Subcutaneous abdominal adipose tissue (tissue), 5 donors: Measurements from ENCODE around the gene IMP4.
A peak's percentile ranks its signal among the peaks of the same experiment; 100 is the strongest.

Experiments used
- H3K27ac ChIP-seq: one replicate; pipeline ENCODE4 v1.7.0; 2013; ENCODE audit warnings: low read depth, mild to moderate bottlenecking, inconsistent platforms, low read length, moderate library complexity
- H3K27me3 ChIP-seq, 5 donors: one replicate each; pipeline ENCODE4 v1.7.0; 2013; ENCODE audit warnings: low read length in 5 of 5, inconsistent platforms in 1 of 5; ENCODE audit not compliant: control insufficient read depth in 5 of 5, insufficient read depth in 4 of 5
- H3K36me3 ChIP-seq, 5 donors: one replicate each; pipeline ENCODE4 v1.7.0; 2013; ENCODE audit warnings: low read length in 5 of 5; ENCODE audit not compliant: control insufficient read depth in 5 of 5, insufficient read depth in 5 of 5
- H3K4me1 ChIP-seq, 5 donors: one replicate each; pipeline ENCODE4 v1.7.0; 2013; ENCODE audit warnings: low read length in 5 of 5, mild to moderate bottlenecking in 3 of 5, moderate library complexity in 1 of 5; ENCODE audit not compliant: control insufficient read depth in 5 of 5, insufficient read depth in 5 of 5
- H3K4me3 ChIP-seq, 5 donors: one replicate each; pipeline ENCODE4 v1.7.0; 2013; ENCODE audit warnings: low read length in 5 of 5, low read depth in 1 of 5
- H3K9ac ChIP-seq, 5 donors: one replicate each; pipeline ENCODE4 v1.7.0; 2013; ENCODE audit warnings: low read length in 5 of 5, mild to moderate bottlenecking in 4 of 5, moderate library complexity in 3 of 5
- H3K9me3 ChIP-seq, 5 donors: one replicate each; pipeline ENCODE4 v1.7.0; 2013; ENCODE audit warnings: low read length in 5 of 5; ENCODE audit not compliant: control insufficient read depth in 5 of 5
- donor health status: healthy.
- donor health status: healthy.
- donor health status: healthy.
- donor health status: healthy.
- donor health status: healthy.

Gene IMP4

DNA sequence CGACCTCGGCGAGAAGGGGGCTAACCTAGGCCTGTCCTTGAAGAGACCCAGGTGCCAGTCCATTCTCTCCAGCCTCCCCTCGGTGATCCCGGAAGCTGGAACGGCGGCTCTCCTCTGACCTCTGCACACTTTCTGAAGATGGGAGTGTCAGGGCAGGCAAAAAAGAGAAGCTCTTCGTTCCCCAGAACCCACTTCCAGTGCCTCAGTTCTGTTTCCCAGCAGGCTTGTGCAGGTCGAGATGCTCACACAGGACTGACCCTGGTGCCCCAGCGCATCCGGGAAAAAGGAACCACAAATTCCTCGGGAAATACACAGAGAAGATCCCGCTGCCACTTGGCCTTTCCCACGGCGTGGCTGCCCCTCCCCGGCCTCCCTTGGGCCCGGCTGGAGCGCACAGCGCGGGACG is 12.5 kb downstream of the IMP4 start:
- peaks cover 0 to 6% (median 0%) of the 10 kb centered on the region in 5 donors for H3K36me3 ChIP-seq
- H3K4me1 ChIP-seq, result peaks cover 6 to 48% (median 38%) of the 10 kb centered on the region in 5 donors
- H3K27ac ChIP-seq, result peak overlapping the region; percentile 23
- H3K27me3 ChIP-seq, result no peaks in the 10 kb centered on the region
- H3K9me3 ChIP-seq, result no peaks in the 10 kb centered on the region
- peak overlapping the region; percentile 73 to 81 (median 74) for H3K4me3 ChIP-seq
- H3K9ac ChIP-seq, result peak overlapping the region; percentile 63 to 79 (median 70)

DNA sequence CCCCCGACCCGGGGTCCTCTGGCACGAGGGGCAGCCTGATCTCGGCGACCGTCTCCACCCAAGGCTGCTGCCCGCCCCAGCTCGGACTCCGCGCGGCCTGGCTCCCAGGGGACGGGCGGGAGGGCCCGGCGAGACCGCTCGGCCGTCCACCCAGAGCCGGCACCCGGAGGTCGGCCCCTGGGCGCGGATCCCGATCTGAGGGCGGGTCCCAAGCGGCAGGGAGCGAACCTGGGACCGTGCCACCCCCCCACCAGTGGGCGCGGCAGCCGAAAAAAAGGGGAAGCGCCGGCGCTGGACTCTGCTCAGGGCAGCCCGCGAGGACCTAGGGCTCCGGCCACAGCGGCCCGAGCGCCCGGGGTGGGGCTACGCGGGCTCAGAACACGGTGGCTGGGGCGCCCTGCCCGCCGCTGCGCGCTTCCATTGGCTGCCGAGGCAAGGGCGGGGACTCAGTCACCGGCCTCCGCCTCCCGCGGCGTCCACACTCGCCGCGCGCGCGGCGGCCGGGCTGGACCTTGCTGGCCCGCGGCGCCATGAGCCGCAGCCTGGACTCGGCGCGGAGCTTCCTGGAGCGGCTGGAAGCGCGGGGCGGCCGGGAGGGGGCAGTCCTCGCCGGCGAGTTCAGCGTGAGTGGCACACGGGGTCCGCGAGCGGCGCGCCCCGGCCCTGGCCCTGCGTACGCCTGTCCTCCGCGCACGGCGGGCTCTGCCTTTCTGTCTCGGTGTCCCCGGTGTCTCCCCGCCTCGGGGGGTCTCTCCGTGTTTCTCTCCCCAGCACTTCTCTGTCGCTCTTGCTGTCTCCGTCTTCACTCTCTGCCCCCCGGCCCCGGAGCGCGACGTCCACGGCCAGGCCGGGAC is 13.1 kb downstream of the IMP4 start, which contains the start of gene PTPN18:
Gene PTPN18 (plus strand): TSS at position 479 of the 854 bp plus-strand sequence. CDS start 52 bp downstream, at position 531.
- no peaks in the 10 kb centered on the region for H3K27me3 ChIP-seq
- peak within 1 kb of the TSS; percentile 63 to 84 (median 70) for H3K9ac ChIP-seq
- H3K36me3 ChIP-seq, result peaks cover 0 to 6% (median 0%) of the 10 kb centered on the region in 5 donors
- peak within 1 kb of the TSS; percentile 23 for H3K27ac ChIP-seq
- H3K4me3 ChIP-seq, result peak within 1 kb of the TSS; percentile 73 to 81 (median 77)
- H3K4me1 ChIP-seq, result peaks cover 6 to 48% (median 38%) of the 10 kb centered on the region in 5 donors
- H3K9me3 ChIP-seq, result no peaks in the 10 kb centered on the region

DNA sequence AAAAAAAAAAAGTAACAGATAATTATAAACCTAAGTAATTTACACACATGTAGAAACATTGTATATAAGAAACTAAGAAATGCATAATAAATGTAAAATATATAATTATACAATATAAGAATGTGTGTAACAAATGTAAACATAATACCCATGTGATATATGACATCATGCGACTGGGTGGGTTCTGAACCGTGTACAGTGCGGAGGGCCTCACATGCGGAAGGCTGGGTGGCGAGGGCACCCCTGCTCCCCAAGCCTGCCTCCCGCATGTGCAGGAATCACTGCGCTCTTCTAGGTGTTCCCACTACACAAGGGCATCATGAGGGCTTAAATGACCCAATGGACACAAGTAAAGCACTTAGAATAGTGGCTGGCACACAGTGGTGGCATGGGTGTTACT is 15.2 kb downstream of the IMP4 start:
- H3K27ac ChIP-seq, result no peak overlapping the region
- no peak overlapping the region for H3K4me3 ChIP-seq
- H3K27me3 ChIP-seq, result no peaks in the 10 kb centered on the region
- peaks cover 5 to 35% (median 30%) of the 10 kb centered on the region in 5 donors for H3K4me1 ChIP-seq
- H3K9ac ChIP-seq, result no peak overlapping the region
- peaks cover 0 to 6% (median 0%) of the 10 kb centered on the region in 5 donors for H3K36me3 ChIP-seq
- H3K9me3 ChIP-seq, result no peaks in the 10 kb centered on the region

DNA sequence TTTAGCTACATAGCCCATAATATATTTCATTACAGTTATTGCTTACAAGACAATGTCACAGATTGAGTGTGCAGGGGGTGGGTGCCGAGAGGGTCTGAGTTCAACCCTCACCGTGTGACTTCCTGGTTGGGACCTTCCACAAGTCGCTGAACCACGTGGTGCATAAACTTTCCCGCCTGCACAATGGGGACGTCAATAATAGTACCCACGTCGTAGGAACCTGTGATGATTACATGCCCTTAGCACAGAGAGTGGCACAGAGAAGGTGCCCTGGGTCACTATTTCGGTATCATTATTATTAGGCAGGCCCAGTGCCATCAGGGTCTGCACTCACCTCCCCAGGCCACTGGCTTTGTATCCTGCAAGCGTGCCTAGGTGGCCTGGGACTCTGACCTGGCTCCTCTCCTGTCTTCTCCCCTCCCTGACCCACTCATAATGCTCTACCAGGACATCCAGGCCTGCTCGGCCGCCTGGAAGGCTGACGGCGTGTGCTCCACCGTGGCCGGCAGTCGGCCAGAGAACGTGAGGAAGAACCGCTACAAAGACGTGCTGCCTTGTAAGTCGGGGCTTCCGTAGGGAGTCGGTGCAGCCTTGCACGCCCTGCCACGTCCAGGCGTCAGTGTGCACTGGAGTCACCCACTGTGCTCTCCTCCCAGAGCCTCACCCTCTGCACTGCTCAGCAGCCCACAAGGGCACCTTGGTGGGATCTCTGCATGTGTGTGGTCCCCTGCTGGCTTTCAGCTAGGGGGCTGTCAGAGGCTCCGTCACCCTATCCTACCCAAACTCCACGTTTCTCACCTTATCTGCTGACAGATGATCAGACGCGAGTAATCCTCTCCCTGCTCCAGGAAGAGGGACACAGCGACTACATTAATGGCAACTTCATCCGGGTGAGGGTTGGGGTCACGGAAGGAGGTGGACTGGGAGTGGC is 16.0 kb downstream of the IMP4 start:
- no peak overlapping the region for H3K9ac ChIP-seq
- H3K27ac ChIP-seq, result no peak overlapping the region
- H3K36me3 ChIP-seq, result peaks cover 0 to 6% (median 0%) of the 10 kb centered on the region in 5 donors
- no peaks in the 10 kb centered on the region for H3K27me3 ChIP-seq
- H3K9me3 ChIP-seq, result no peaks in the 10 kb centered on the region
- no peak overlapping the region for H3K4me3 ChIP-seq
- H3K4me1 ChIP-seq, result peaks cover 5 to 28% (median 27%) of the 10 kb centered on the region in 5 donors

DNA sequence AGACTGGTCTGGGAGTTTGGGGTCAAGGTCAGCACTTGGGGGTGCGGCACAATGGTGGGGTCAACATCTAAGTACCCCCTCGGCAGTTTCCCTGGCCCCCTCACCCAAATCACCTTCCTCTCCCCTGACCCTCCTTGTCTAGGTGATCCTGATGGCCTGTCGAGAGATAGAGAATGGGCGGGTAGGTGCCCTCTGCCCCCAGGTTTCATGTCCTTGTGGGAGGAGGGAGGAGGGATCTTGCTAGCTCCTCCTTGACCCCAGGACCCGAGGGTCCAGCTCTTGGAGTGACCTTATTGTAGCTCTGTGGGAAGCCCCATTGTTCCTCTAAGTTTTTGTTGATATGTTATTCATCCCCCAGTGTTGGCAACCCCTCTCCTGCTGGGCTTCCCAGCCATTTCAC is 16.8 kb downstream of the IMP4 start:
- Histone ChIP-seq H3K4me3 (no peak overlapping the region), H3K9me3 (no peaks in the 10 kb centered on the region), H3K4me1 (peaks cover 3 to 21% (median 20%) of the 10 kb centered on the region in 5 donors), H3K9ac (no peak overlapping the region), H3K27ac (no peak overlapping the region), H3K36me3 (peaks cover 0 to 6% (median 0%) of the 10 kb centered on the region in 5 donors), H3K27me3 (no peaks in the 10 kb centered on the region)

DNA sequence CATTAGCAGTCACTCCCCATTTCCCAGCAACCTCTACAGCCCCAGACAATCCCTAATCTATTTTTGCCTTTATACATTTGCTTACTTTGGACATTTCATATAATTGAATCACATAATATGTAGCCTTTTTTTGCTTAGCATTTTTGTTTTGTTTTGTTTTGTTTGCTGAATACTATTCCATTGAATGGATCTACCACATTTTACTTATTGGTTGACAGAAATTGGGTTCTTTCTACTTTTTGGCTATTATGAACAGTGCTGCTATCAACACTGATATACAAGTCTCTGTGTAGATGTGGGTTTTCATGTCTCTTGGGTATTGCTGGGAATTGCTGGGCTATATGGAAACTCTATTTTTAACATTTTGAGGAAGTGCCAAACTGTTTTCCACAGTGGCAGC is 20.8 kb downstream of the IMP4 start:
- H3K27ac ChIP-seq, result no peak overlapping the region
- no peak overlapping the region for H3K9ac ChIP-seq
- H3K4me3 ChIP-seq, result no peak overlapping the region
- peaks cover 0 to 6% (median 0%) of the 10 kb centered on the region in 5 donors for H3K36me3 ChIP-seq
- no peaks in the 10 kb centered on the region for H3K4me1 ChIP-seq
- no peaks in the 10 kb centered on the region for H3K9me3 ChIP-seq
- H3K27me3 ChIP-seq, result no peaks in the 10 kb centered on the region

DNA sequence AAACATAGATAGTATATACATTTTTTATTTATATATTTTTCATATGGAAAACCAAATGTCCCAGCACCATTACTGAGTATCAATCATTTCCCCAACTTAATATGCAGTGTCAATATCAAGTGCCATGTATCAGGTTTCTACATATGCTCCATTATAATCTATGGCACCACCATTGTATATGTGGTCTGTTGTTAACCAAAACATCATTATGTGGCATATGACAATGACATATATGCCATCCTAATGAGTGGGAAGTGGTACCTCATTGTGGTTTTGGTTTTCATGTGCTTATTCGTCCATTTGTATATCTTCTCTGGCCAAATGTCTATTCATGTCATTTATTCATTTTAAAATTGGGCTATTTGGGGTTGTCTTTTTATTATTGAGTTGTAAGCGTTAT is 22.4 kb downstream of the IMP4 start:
- Histone ChIP-seq H3K9me3 (no peaks in the 10 kb centered on the region), H3K4me1 (no peaks in the 10 kb centered on the region), H3K36me3 (peaks cover 0 to 2% (median 0%) of the 10 kb centered on the region in 5 donors), H3K27ac (no peak overlapping the region), H3K4me3 (no peak overlapping the region), H3K27me3 (no peaks in the 10 kb centered on the region), H3K9ac (no peak overlapping the region)

DNA sequence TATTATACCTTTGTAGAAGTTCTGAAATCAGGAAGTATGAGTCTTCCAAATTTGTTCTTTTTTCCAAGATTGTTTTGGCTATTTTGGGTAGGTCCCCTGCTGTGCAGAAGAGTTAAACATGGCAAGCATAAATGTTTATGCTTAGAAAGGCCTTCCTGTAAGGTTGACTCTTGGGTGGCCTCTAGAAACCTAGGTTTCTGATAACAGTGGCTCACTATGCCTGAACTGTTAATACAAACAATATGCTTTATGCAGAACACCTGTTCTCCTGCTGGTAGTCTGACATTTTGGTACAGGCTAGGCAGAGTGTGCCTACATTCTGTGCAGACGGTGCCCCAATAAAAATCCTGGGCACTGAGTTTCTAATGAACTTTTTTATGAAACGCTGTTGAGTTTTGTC is 23.3 kb downstream of the IMP4 start:
- no peak overlapping the region for H3K27ac ChIP-seq
- H3K4me1 ChIP-seq, result peaks cover 0 to 6% (median 3%) of the 10 kb centered on the region in 5 donors
- H3K36me3 ChIP-seq, result peaks cover 0 to 7% (median 4%) of the 10 kb centered on the region in 5 donors
- H3K9me3 ChIP-seq, result no peaks in the 10 kb centered on the region
- no peaks in the 10 kb centered on the region for H3K27me3 ChIP-seq
- H3K4me3 ChIP-seq, result no peak overlapping the region
- H3K9ac ChIP-seq, result no peak overlapping the region

DNA sequence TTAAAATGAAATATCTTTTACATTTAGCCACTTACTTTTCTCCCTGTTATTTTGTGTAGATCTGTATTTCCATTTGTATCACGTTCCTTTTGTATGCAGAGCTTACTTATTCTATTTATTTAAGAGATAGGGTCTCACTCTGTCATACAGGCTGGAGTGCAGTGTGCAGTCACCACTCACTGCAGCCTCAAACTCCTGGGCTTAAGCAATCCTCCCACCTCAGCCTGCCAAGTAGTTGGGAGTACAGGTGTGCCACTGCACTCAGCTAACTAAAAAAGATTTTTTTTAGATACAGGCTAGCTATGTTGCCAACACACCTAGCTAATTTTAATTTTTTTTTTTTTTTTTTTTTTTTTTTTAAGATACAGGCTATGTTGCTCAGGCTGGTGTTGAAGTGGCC is 24.0 kb downstream of the IMP4 start:
- Histone ChIP-seq H3K4me1 (peaks cover 2 to 14% (median 10%) of the 10 kb centered on the region in 5 donors), H3K27me3 (no peaks in the 10 kb centered on the region), H3K36me3 (peaks cover 0 to 7% (median 4%) of the 10 kb centered on the region in 5 donors), H3K9ac (no peak overlapping the region), H3K4me3 (no peak overlapping the region), H3K27ac (no peak overlapping the region), H3K9me3 (no peaks in the 10 kb centered on the region)
